ENCODE results near the gene KCNK13.
"Not testable (repeated sequence)": the region's sequence is repeated elsewhere in the genome, so short reads cannot be mapped to it uniquely, and the experiment has no call there.

Gene KCNK13

DNA sequence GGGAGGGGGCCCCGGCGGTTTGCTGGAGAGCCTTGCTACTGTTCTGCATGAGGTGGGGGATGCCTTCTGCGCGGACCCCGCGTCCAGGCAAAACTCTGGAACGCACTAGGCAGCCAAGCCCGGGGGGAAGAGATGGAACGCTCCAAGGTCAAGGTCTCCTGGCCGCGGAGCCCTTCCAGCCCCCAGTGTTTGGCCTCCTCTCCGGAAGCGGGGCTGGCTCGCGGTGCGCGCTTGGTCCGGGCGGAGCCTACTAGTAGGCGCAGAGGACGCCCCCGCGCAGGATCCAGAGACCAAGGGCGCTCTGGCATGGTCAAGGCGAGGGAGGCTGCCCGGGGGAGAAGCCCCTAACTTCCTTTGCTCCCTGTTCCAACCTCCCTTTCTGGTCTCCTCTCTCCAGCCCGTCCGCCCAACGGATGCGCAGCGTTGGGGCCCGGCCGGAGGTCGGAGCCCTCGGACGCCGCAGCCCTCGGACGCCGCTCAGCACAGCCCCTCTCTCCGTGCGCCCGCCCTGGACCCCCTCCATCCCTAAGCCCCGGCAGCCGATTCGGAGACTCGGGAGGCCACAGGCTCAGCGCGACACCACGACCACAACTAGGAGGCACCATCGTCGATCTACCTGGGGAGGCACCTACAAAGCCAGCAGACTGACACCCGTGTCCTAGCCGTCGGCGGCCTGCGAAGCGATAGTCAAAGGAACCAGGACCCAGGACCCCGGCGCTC, 669 bp upstream of the KCNK13 start:
- DNase-seq (ENCODE audit: low read depth in 2 of 2, low spot score in 1 of 2) = no peak

DNA sequence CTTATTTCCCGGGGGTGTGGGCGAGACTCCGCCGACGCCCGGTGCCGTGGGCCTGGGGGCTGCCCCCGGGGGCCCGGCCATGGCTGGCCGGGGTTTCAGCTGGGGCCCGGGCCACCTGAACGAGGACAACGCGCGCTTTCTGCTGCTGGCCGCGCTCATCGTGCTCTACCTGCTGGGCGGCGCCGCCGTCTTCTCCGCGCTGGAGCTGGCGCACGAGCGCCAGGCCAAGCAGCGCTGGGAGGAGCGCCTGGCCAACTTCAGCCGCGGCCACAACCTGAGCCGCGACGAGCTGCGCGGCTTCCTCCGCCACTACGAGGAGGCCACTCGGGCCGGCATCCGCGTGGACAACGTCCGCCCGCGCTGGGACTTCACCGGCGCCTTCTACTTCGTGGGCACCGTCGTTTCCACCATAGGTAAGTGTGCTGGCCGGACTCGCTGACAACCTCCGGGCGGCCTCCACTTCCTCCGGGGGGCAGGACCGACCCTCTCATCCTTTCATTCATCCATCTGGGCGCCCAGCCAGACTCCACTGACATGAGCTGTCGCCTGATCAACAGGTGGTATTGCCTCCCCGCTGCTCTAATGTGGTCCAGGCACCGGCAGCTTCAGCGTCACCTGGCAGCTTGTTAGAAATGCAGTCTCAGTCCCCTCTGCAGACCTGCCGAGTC, 467 bp downstream of the KCNK13 start:
- no peak for DNase-seq (ENCODE audit: low read depth in 2 of 2, low spot score in 1 of 2)

DNA sequence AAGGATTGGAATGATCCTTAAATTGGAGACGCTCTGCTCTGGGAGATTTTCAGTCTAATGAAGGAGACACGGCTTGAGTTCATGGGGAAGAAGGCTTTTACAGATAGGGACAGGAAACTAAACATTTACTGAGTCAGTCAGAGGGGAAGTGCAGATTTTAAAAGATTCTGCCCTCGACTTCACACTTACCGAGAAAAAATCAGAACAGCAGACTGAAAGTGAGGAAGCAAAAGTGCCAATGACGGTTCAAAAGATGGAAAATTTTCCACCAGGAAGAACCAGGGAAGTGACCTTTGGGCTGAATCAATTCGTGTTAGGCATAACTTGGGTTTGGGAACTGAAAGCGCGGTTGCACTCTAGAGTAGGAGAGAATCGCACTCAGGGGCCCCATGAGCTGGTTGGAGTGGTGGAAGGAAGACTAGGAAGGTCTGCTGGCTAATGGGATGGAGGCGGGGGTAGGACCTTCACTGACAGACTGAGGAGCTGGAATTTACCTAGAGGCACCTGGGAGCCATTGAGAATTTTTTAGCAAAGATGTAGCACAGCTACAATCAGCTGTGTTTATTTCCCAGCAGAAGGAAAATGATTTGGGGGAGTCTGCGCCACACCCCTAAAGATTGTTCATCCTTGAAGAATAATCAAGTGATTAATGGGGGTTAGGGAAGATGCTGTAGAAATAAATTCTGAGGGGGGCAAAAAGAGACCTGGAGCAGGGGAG, 1.2 kb downstream of the KCNK13 start:
- no peak for DNase-seq (ENCODE audit: low read depth in 2 of 2, low spot score in 1 of 2)

DNA sequence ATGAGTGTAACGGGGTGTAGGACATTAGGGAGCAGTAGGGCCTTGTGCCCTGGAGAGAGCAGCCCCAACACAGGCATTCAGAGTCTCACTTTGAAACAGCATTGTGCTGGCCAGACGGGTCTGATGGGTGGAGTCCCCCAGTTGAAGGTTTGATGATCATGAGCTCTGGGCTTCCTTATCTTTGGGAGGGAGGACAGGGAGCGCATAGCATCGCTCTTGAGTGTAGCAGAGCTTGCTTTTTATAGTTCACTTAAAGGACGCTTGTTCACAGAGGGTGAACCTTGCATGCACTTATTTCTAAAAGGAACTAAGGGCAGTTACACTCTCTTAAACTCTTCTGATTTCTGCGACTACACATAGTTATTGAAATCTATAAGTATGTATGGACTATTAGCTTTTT, 10.6 kb downstream of the KCNK13 start:
- DNase-seq (ENCODE audit: low read depth in 2 of 2, low spot score in 1 of 2) = no peak

DNA sequence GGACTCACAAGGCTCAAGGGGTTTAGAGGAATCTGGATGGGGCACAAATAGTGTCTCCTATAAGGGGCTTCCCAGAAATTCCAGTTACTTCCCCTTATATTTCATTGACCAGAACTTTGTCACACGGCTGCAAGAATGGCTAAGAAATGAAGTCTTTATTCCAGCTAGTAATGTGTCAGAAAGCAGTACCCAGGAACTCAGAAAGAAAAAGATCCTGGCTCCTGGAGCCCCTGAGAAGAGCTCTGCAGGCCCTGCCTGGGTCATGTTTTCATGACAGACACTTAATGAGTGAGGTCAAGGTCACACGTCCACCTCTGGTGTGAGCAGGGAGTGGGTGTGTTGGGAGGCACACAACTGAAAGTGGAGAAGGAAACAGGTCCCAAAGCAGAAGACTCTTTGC, 17.8 kb downstream of the KCNK13 start:
- no peak for DNase-seq (ENCODE audit: low read depth in 2 of 2, low spot score in 1 of 2)

DNA sequence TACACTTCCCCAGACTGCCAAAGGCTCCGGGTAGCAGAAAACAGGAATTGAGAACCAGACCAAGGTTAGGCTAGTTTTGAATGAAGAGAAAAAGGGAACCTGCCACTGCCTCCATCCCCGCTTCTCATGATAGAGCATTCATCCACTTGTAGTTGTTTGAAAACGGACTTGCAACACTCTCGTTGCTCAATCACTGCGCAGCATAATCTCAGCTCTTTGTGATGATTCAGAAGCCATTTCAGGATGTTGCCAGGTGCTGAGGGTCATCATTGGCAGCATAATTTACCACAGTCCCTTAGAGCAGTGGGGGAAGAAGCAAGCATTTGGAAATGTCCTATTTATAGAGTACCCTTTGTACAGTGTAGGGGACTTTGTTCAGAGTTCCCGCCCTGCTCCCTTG, 25.6 kb downstream of the KCNK13 start:
- DNase-seq (ENCODE audit: low read depth in 2 of 2, low spot score in 1 of 2) = no peak

DNA sequence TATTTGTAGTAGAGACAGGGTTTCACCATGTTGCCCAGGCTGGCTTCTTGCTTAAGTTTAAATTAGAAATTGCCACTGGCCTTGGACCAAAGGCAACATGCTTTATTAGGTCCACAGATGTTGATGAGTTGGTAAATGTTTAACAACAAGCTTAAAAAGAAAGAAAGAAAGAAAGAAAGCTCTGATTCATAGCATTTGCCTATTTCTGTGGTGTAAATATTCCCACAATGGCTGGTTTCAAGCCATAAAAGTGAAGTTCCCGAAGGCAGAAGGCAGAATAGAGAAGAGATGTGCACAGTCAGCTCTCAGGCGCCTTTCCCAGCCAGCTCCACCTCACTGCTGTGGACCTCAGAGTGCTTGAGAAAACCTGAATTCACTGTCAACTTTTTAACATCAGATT, 26.4 kb downstream of the KCNK13 start:
- no peak for DNase-seq (ENCODE audit: low read depth in 2 of 2, low spot score in 1 of 2)

DNA sequence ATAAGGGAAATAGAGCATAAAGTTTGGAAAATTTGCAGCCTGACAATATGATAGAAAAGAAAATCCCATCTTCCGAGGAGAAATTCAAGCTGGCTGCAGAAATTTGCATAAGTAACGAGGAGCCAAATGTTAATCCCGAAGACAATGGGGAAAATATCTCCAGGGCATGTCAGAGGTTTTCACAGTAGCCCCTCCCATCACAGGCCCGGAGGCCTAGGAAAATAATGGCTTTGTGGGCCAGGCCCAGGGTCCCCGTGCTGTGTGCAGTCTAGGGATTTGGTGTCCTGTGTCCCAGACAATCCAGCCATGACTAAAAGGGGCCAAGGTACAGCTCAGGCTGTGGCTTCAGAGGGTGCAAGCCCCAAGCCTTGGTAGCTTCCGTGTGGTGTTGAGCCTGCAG, 27.7 kb downstream of the KCNK13 start:
- DNase-seq (ENCODE audit: low read depth in 2 of 2, low spot score in 1 of 2) = not testable (repeated sequence)

DNA sequence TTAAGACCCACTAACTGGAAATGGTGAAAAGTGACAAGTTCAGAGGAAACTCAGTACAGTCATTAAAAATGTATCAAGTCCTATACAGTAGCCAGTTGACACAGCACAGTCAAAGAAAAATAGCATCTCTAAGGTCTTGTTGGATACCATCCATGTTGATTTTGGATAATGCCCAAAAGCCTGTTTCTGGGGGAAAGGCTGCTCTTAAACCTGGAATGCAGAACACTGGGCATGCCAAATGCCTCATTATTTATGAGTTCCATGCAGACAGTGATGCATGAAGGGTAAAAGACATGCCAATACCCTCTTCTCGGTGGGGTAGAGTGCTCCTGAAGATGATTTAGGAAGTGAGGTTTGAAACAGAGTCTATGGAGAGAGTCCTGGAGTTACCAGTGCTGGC, 29.6 kb downstream of the KCNK13 start:
- DNase-seq (ENCODE audit: low read depth in 2 of 2, low spot score in 1 of 2) = no peak

DNA sequence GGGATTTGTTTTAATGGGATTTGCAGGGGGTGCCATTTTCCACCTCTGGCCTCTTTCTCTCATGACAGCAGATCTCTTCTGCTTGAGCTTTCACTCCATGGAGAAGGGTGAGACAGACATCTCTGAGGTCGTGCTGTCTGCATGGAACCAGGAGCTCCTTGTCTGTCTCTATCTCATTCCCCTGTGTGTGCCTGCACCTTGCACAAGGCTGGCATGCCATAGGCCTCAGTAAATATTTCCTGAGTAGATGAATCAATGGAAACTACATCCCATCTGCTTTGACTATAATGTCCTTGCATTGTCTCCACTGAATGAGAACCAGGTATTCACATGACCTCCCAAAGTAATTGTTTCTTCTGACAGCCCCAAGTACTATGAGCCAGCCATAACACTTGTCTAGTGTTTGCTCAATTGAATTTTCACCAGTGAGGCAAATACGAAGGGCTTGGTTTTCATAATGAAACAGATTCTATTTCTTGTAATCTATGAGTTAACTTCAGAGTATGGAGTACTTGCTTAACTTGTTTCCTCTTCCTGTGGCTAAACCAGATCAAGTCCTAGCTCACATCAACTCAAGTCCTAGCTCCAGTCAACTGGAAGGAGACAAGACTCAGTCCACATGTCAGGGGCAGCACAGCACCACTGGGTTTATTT, 32.3 kb downstream of the KCNK13 start:
- DNase-seq (ENCODE audit: low read depth in 2 of 2, low spot score in 1 of 2) = no peak

DNA sequence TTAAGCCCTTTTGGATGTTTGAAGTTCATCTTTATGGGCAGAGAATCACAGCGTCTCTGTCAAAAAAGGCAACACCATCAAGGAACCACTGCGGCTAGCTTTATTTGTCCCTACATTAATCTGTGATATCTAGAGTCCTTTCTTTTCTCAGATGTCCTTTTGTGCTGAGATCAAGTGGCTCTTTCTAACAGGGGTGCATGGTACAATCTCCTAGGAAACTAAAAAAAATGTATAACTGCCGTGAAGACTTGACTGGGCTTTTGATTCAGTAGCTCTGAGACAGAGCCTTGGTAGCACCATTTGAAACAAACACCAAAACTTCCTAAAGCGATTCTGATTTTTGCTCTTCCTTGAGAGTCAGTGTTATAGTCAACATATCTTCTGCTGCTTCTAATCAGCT, 33.3 kb downstream of the KCNK13 start:
- DNase-seq (ENCODE audit: low read depth in 2 of 2, low spot score in 1 of 2) = no peak

DNA sequence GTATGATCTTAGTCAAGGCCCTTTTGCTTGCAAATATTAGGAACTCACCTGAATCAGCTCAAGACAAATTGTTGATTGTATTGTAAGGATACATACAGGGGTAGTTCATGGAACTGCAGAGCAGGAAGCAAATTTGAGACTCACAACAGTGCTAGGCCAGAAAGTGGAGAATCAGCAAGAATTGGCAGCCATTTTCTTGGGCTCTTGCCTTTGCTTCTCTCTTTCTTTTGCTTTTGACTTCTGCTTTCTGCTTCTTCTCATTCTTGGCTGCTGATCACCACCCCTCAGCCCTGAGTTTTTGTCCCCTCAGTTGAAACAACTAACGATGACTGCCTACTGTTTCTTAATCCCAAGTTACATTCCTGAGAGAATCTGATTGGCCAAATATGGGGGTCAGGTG, 34.8 kb downstream of the KCNK13 start:
- no peak for DNase-seq (ENCODE audit: low read depth in 2 of 2, low spot score in 1 of 2)

DNA sequence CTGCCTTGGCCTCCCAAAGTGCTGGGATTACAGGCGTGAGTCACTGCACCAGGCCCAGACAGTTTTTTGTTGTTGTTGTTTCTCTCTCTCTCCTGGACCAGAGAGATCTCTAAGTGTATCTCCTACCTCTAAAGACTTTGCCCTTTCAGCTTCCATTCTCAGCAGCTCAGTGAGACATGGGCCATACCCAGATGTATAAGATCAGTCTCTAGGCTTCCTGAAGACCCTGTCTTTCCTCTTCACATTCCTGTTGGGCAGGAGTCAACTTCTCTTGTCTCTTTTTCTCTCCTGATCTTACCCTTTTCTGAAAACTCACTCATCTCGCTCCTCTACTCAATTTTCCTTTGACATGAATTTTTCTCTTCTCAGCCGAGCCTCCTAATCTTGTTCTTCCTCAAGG, 42.0 kb downstream of the KCNK13 start:
- no peak for DNase-seq (ENCODE audit: low read depth in 2 of 2, low spot score in 1 of 2)

DNA sequence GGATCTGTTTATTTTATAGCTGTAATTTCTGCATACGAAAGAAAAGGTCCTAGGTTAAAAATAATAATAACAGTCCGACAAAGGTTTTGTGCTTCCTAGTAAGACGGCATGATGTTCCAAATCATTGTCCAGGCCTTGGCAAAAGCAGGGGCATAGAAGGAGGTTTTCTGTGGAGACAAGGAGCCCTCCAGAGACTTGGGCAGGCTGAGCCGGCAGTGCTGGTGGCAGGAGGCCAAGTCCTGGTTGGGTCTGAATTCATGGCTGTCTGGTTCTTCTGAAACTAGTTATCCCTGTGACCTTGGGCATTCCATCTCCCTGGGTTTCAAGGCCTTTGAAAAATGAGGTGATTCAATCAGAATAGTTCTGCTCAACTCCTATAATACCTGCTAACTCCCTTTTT, 44.0 kb downstream of the KCNK13 start:
- no peak for DNase-seq (ENCODE audit: low read depth in 2 of 2, low spot score in 1 of 2)

DNA sequence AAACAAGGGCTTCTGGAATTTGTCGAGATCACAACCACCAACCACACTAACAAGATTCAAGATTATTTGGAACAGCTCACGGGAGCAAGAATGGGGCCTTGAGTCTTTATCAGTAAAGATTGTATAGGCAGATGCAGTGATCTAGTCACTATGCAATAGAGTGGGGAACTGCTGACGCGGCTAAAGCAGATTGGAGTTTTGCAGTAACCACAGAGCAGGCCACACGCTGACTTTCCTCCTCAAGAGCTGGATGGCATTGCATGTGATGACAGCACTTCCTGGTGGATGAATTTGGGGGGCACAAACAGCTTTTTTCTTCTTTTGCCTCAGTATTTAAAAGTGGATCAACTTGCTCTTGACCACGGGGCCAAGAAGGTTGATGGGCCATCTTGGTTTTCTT, 46.0 kb downstream of the KCNK13 start:
- DNase-seq (ENCODE audit: low read depth in 2 of 2, low spot score in 1 of 2) = no peak

DNA sequence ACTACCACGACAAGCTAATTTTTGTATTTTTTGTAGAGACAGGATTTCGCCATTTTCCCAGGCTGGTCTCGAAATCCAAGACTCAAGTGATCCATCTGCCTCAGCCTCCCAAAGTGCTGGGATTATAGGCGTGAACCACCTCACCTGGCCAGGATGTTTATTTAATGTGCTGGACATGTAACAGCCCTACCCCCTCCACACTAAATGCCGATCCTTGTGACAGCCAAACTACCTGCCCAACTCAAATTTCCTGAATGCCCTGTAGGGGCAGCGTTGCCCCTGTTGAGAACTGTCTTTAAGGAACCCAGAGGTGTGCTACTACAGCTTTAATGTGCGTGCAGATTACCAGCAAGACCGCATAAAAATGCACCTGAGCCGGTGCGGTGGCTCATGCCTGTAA, 48.1 kb downstream of the KCNK13 start:
- no peak for DNase-seq (ENCODE audit: low read depth in 2 of 2, low spot score in 1 of 2)

DNA sequence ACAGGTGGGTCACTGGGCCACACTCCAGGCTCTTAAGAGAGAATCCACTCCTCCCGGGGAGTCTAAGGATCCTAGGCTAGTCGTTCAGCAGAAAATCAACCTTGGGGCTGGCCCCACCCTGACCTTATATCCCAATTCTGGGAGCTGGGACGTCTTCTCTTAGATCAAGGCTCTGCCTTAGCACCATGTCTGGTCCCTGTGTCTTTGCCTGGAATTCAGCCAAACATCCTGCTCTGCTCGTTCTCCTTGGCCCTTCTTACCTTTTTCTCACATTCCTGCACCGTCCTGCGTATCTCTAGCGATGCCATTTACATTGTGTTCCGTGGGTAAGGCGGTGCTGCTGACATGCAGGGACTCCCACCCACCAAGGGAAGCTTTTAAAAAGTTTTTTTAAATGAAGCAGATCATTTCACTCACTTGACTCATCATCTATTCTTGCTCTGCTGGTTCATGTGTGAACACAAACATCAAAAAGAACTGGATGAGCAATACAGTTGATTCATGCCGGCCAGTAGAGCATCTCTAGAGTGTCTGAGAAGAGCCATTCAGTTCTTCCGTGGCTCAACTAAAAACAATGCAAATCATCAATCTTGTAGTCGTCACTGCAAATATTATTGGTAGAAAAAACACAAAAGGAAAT, 50.2 kb downstream of the KCNK13 start:
- no peak for DNase-seq (ENCODE audit: low read depth in 2 of 2, low spot score in 1 of 2)

DNA sequence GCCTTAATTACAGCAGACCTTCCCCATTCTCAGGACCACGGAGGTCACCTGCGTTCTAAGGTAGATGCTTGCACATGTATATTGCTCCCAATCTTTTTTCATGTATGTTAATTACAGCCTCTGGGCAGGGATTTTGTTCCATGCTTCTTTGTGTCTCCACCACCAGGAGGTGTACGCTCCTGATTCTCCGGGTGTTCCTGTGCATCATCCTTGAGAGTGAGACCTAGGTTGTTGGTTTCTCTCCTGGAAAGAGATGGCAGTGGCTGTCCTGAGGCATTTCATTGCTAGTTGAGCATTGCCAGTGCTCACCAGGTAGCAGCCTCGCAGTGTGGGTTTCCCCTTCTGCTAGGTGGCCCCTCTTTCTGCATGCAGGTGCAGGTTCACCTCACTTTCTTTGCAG, 52.8 kb downstream of the KCNK13 start:
- no peak for DNase-seq (ENCODE audit: low read depth in 2 of 2, low spot score in 1 of 2)

DNA sequence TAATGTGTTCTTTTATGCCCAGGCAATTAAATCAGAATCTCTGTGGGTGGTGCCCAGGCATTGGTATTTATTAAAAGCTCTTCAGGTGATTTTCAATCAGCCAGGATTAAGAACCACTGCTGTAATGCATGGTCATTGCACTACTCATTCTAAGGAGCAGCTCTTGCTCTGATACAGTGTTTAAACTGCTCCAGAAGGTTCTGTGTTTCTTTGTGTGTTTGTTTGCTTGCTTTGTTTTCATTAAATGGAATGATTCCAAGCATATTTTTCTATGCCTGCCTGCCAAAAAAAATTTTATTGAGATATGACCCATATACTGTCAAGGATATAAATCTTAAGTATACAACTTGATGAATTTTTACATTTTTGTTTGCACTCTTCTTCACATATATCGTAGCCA, 54.0 kb downstream of the KCNK13 start:
- DNase-seq (ENCODE audit: low read depth in 2 of 2, low spot score in 1 of 2) = no peak

DNA sequence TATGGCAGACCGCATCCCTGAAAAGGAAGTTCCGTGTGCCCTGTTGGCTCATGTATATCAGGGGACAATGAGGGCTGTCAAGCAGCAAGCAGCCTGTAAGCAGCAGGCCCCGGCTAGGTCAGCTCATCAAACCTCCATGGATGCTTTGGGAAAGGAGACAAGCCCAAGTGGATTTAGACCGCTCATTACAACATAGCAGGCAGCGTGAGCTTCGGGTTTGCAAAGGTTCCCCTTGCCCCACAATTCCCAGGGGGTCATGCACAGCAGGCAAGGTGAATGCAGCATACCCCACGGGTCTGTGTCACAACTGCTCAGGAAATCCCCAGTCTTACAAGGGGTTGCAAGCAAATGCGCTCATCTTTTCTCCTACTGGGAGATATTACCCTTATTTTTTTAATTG, 54.6 kb downstream of the KCNK13 start:
- DNase-seq (ENCODE audit: low read depth in 2 of 2, low spot score in 1 of 2) = no peak

DNA sequence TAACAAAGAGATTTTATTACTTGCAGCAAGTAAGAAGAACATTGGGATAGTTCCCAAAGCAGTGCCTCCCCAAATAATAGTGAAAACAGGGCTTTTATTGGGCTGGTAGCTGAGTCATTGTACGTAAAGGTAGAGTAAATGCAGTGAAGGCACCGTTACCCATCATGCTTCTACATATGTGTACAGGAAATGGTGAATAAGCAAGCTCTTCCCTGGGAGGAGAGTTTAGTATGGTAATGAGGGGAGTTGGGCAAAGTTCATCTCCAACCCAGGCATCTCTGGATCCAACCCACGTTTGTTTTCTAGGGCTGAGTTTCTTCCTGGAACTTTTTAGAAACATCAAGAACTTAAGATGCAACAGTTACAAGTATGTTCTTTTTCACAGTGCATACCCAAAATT, 56.2 kb downstream of the KCNK13 start:
- DNase-seq (ENCODE audit: low read depth in 2 of 2, low spot score in 1 of 2) = no peak

DNA sequence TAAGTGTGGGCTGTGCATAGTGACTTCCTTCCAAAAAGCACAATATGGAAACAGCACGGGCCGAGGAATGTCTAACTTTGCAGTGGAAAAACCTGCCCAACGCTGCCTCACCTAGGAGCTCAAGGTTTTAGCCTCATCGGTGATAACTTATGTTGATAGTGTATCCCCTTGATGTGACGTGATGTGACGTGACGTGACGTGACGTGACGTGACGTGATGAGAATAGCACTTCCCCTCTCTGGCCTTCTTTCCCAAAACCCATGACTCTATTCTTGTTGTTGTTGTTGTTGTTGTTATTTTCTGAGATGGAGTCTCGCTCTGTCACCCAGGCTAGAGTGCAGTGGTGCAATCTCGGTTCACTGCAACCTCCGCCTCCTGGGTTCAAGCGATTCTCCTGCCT, 64.5 kb downstream of the KCNK13 start:
- DNase-seq (ENCODE audit: low read depth in 2 of 2, low spot score in 1 of 2) = no peak
